Testis (tissue), 3 donors: ENCODE data around the gene SPG7. TPM values are rescaled to one million over a fixed set of nuclear protein-coding genes. Genes with fewer than 3 reads are reported as not detected.

Source experiments
- DNase-seq: peaks from one replicate; pipeline ENCODE4 v3.0.0-alpha.2; 2019
- H3K27ac ChIP-seq, 2 donors: fragments of 200-600 bp; sonication (generic); one replicate each; pipeline ENCODE4 v1.5.1; 2019
- H3K27me3 ChIP-seq: fragments of 200-600 bp; sonication (generic); one replicate; pipeline ENCODE4 v1.5.1; 2019
- H3K36me3 ChIP-seq: fragments of 200-600 bp; sonication (generic); one replicate; pipeline ENCODE4 v1.5.1; 2017; ENCODE audit warnings: low read depth; ENCODE audit errors: missing control alignments
- H3K4me1 ChIP-seq: fragments of 200-600 bp; sonication (generic); one replicate; pipeline ENCODE4 v1.5.1; 2019
- H3K4me3 ChIP-seq, 2 donors: fragments of 200-600 bp; sonication (generic); one replicate each; pipeline ENCODE4 v1.5.1; 2017 to 2019
- H3K9me3 ChIP-seq: fragments of 200-600 bp; sonication (generic); one replicate; pipeline ENCODE4 v1.5.1; 2017
- POLR2A ChIP-seq: fragments of 450-650 bp; IDR thresholded peaks from one replicate; pipeline ENCODE4 v1.6.1; 2017; ENCODE audit warnings: antibody characterized with exemption, mild to moderate bottlenecking, moderate library complexity
- whole genome bisulfite sequencing, 2 donors: methylation state at CpG; one replicate each; pipeline ENCODE4 v1.1.5; 2018; 5-methylcytosine and 5-hydroxymethylcytosine counted together
- intact Hi-C: fragments of 100-400 bp; cut with DNase I; formaldehyde crosslinking; loops from one replicate; pipeline ENCODE4 v1.15.1; 2023; ENCODE audit warnings: low total_unique reads
- polyA plus RNA-seq: library from polyadenylated mRNA; stranded (reverse); fragments of 350-450 nt; fragmentation: Illumina TruSeq; extraction: RNeasy Lipid Tissue Mini Kit (QIAGEN cat#74804); gene quantifications from one replicate; pipeline ENCODE4 v1.2.3, GENCODE V29; 2014; ENCODE audit warnings: low read depth, low replicate concordance; ENCODE audit not compliant: insufficient read depth
- total RNA-seq, 2 donors: library from RNA; depleted of rRNA; stranded (reverse); fragments of >200 nt; gene quantifications; one replicate each; pipeline ENCODE4 v1.2.3, GENCODE V29; 2016
- TF ChIP-seq, protein P1 (sequence below), 3 experiments: fragments of 450-650 bp in 2 of 3; fragments of 200-600 bp in 1 of 3; sonication (generic) in 1 of 3; IDR thresholded peaks; one replicate each; pipeline ENCODE4 v1.5.1; 2016 to 2019; ENCODE audit warnings: antibody characterized with exemption in 3 of 3, mild to moderate bottlenecking in 2 of 3, moderate library complexity in 1 of 3

Gene SPG7
- total and polyA plus RNA-seq, 3 donors from 2014 or later: 97.9 to 307 (median 275) TPM

DNA sequence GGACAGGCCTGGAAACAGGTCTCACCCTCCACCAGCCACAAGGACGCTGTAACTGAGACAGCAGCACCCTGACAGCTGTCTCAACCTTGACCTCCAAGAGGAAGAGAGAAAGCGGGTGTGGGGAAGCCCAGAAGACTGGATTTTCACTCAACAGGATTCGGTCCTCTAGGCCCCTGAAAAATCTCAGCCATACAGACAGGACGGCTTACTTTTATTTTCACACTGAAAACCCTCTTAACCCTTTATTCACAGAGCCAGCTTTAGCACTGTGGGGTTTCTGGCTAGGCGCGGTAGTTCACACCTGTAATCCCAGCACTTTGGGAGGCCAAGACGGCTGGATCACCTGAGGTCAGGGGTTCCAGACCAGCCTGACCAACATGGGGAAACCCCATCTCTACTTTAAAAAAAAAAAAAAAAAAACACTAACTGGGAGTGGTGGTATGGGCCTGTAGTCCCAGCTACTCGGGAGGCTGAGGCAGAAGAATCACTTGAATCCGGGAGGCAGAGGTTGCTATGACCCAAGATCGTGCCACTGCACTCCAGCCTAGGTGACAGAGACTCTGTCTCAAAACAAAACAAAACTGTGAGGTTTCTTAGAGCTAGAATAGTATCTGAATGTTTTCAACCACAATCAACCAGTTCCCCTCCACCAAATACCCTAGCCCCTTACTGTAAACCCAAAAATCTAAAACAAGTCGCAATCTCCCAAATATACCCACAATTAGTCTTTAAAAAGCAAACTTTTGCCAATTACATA lies 23.1 kb upstream of the SPG7 start:
- 57 to 65% methylated on average over 11 of the region's 11 CpGs for WGBS, 2 donors
- no peaks in the 10 kb centered on the region for H3K27me3 ChIP-seq
- H3K4me3 ChIP-seq: no peak overlapping the region
- TF ChIP-seq, protein P1, sequence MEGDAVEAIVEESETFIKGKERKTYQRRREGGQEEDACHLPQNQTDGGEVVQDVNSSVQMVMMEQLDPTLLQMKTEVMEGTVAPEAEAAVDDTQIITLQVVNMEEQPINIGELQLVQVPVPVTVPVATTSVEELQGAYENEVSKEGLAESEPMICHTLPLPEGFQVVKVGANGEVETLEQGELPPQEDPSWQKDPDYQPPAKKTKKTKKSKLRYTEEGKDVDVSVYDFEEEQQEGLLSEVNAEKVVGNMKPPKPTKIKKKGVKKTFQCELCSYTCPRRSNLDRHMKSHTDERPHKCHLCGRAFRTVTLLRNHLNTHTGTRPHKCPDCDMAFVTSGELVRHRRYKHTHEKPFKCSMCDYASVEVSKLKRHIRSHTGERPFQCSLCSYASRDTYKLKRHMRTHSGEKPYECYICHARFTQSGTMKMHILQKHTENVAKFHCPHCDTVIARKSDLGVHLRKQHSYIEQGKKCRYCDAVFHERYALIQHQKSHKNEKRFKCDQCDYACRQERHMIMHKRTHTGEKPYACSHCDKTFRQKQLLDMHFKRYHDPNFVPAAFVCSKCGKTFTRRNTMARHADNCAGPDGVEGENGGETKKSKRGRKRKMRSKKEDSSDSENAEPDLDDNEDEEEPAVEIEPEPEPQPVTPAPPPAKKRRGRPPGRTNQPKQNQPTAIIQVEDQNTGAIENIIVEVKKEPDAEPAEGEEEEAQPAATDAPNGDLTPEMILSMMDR (IDR thresholded peaks at IDR 0.05): no peak
- no peak for TF ChIP-seq POLR2A
- no peaks in the 10 kb centered on the region for H3K36me3 ChIP-seq
- DNase-seq: no peak
- peaks cover 64% of the 10 kb centered on the region for H3K4me1 ChIP-seq
- H3K9me3 ChIP-seq: no peaks in the 10 kb centered on the region
- peak overlapping the region; percentile 3 to 37 for H3K27ac ChIP-seq
- intact Hi-C loops: loop anchor here (10.0 kb wide), 1 partner anchor 50 kb away; no protein-coding TSS in a partner anchor

DNA sequence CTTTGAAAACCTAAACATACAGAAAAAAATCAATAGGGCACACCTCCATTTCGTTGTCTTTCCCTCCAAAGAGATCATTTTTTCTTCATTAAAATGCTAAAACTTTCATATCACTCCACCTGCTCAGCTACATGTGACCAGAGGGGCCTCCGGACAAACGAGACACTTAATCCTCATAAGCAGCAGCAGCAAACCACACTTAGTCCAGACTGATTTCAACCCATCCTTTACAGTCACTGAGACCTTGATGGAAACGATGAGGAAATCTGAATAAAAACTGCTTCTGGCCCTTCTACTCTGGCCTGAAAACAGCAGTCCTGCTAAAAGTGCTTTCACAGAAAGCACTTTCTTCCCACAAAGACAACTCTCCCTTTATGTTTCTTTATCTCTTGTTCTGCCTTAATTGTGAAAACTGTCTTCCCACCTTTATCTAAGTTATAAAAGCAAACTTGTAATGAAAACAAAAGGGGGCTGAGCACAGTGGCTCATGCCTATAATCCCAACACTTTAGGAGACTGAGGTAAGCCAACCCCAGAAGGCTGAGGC lies 22.4 kb upstream of the SPG7 start:
- no peaks in the 10 kb centered on the region for H3K9me3 ChIP-seq
- no peaks in the 10 kb centered on the region for H3K36me3 ChIP-seq
- whole genome bisulfite sequencing, 2 donors: 43 to 58% methylated on average over 4 of the region's 4 CpGs
- TF ChIP-seq POLR2A: no peak
- TF ChIP-seq, protein P1 (IDR thresholded peaks at IDR 0.05): no peak
- no peak for DNase-seq
- peak overlapping the region; percentile 37 to 39 for H3K27ac ChIP-seq
- no peak overlapping the region for H3K4me3 ChIP-seq
- intact Hi-C loops: loop anchor here (10.0 kb wide), 1 partner anchor 51 kb away; no protein-coding TSS in a partner anchor
- peaks cover 64% of the 10 kb centered on the region for H3K4me1 ChIP-seq
- H3K27me3 ChIP-seq: no peaks in the 10 kb centered on the region

DNA sequence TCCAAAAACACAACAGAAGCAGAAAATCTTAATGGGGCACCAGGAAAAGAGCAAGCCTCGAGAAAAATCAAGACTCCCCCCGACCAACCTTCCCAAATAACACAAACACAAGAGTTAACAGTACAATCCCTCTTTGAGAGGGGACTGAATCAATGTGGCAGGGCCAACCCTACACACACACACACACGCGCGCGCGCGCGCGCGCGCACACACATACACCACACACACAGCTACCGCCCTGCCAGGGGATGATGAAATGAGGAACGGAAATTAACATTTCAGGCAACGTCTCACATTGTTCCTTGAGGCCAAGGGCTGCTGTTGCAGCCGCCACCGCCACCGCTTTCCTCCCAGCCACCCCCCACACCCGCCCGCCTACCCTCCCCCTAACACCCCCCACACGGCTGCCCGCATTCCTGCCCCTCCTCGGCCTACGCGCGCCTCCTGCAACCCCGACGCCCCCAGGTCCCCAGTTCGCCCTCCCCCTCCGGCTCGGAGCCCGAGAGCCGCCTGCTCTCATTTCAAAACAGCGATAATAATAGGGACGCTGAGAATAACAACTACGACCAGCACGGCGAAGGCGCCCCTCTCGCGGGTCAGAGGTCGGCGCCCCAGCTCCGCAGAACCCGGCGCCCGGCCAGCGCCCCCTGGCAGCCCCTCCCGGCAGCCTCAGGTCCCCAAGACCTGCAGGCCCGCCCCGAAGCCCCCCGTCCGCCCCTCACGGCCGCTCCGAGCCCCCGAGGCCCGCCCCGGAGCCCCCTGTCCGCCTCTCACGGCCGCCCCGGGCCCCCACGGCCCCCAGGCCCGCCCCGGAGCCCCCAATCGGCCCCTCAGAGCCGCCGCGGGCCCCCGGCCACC lies 18.9 kb upstream of the SPG7 start:
- intact Hi-C loops: loop anchor here (10.0 kb wide), 1 partner anchor 54 kb away; no protein-coding TSS in a partner anchor
- 0% methylated on average over 32 to 48 of the region's 71 CpGs for WGBS, 2 donors
- Histone ChIP-seq H3K27ac (peak overlapping the region; percentile 86 to 96), H3K4me1 (peaks cover 46% of the 10 kb centered on the region), H3K36me3 (no peaks in the 10 kb centered on the region), H3K9me3 (no peaks in the 10 kb centered on the region), H3K4me3 (peak overlapping the region; percentile 72 to 87), H3K27me3 (no peaks in the 10 kb centered on the region)
- TF ChIP-seq, protein P1 (IDR thresholded peaks at IDR 0.05): no peak
- TF ChIP-seq POLR2A: no peak
- peak; percentile 89 for DNase-seq

DNA sequence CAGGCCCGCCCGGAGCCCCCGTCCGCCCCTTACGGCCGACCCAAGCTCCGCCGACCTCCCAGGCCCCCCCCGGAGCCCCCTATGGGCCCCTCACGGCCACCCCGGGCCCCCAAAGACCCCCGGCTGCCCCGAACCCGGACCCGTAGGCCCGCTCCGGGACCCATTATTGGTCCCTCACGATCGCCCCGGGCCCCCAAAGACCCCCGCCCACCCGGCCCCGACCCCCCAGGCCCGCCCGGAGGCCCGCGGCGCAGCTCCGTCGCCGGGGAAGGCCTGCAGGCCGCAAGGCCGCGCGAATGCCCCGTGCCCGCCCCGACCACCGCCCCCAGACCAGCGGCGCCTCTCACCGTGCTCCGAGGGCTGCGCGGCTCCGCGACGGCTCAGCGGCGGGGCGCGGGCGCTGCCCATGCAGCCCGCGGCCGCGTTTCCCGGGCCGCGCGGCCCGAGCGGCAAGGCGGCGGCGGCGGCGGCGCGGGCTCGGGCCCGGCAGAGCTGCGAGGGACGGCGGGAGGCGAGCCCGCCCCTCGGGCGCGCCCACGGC lies 18.2 kb upstream of the SPG7 start:
- Histone ChIP-seq H3K27me3 (no peaks in the 10 kb centered on the region), H3K27ac (peak overlapping the region; percentile 86 to 96), H3K36me3 (no peaks in the 10 kb centered on the region), H3K9me3 (no peaks in the 10 kb centered on the region), H3K4me3 (peak overlapping the region; percentile 72 to 87), H3K4me1 (peaks cover 39% of the 10 kb centered on the region)
- DNase-seq: no peak
- 0% methylated on average over 17 of the region's 81 CpGs; no CpG with 5 or more reads in 1 of the 2 donors for WGBS, 2 donors
- TF ChIP-seq, protein P1 (IDR thresholded peaks at IDR 0.05): no peak
- no peak for TF ChIP-seq POLR2A
- intact Hi-C loops: loop anchor here (10.0 kb wide), 1 partner anchor 55 kb away; no protein-coding TSS in a partner anchor
